NCI-H510A treated with DMSO at 0.1 percent for 48 hours (cell line): ENCODE results near the gene SLC24A4.

Experiments
- DNase-seq: peaks from one replicate; lab custom pipeline; 2025; lab: John Stamatoyannopoulos, UW

Gene SLC24A4

DNA sequence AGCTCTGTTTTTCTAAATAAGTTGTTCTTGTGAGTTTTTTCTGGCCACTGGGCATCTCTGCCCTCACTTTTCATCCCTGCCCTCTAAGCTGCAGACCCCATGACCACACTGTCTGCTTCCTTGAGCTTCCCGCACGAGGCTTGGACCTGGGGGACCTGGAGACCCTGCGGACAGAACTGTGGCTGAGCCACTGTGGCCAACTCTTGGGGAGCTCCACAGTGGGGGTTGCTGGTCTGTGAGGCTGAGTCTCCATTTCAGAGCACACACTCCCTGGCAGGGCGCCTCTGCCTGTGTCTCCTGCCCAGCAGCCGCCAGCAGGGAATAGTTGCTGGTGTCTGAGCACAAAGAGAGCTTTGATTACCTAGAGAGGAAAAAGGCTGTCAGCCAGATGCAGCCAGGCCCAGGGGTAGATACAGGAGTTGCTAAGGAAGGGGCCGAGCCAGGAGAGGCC lies 177.6 kb downstream of the SLC24A4 start:
- DNase-seq, result no peak

DNA sequence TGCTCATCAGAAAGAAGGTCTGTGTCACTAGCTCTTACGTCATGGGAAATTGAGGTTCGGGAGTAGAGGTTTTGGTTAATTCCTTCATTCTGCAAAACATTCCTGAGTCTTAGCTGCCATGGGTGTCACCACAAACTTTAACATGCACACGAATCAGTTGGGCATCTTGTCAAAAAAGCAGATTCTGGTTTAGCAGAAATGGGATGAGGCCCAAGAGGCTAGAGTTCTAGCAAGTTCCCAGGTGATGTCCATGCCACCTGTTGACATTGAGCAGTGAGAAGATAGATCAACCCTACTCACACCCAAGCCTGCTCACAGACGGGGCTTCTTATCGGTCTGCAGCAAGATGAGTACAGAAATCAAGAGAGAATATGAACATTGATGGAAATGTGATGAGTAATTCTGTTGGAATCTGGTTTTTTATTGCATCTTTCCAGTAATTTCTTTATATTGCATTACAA lies 179.0 kb downstream of the SLC24A4 start:
- no peak for DNase-seq

DNA sequence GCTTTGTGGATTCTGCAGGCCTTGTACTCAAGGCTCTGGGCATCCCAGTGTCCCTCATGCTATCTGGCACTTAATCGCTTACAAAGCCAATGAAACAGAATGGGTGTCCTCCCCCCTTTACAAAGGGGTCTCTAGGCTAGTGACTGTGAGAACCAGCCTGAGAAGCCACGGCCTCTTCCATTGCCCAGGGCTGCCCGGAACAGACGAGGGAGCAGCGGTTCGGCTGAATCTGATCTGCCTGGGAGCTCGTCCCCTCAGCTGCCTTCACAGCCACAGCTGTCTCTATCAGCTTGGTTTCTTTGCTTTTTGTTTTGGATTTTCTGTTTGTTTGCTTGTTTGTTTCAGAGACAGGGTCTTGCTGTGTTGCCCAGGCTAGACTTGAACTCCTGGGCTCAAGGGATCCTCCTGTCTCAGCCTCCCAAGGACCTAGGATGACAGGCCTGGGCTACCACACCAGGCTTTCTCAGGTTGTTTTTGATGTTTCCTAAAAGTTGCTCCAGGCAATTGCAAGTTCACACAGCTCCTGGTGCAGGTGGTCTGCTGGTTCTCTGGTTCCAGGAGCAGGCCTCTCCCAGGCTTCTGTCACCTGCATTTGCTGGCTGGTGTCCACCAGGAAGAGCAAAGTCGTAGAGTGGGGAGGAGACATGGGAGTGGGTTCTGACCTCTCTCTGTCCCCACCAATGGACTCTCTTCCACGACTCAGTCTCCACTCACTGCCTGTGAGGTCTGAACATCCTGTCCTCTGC lies 179.7 kb downstream of the SLC24A4 start:
- no peak for DNase-seq

DNA sequence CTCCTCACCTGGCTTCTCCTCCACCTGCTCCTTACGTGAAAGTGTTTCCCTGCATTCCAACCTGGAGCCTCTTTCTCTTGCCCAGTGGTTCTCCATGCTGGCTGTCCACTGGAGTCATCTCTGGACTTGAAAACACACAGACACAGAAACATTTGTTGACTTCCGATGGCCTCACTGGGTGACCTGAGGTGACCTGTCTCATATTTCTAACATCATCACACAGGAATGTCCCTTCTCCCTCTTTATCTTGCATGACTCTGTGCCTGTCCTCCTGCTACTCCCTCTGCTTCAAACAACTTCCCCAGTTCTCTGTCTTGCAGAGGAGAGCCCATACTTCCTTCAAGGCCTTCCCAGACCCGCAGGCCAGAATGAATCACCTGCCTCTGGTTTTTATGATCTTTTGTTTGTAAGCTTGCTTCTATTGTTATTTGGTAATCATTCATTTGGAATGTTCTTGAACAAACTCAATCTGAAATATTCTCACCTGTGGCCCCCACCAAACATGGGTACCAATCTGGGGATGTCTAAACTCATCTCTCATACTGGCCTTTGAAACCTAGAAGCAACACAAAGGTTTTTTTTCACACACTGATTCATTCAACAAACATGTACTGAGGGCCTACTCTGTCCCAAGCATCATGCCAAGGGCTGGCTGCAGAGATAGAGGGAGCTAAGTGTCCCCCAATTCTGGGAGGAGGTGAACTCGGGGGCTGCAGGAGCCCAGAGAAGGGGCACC lies 181.0 kb downstream of the SLC24A4 start:
- DNase-seq, result peak; percentile 19

- no peak for DNase-seq
Observed at GRCh38 chr14:92505826-92506225, 182.9 kb downstream of the SLC24A4 start.

GRCh38 chr14:92506231-92506630 lies 183.3 kb downstream of the SLC24A4 start:
- no peak for DNase-seq

- DNase-seq, result peak; percentile 93
Observed at GRCh38 chr14:92507174-92507768, 184.3 kb downstream of the SLC24A4 start.

GRCh38 chr14:92510972-92511371 lies 188.0 kb downstream of the SLC24A4 start:
- DNase-seq, result no peak

GRCh38 chr14:92511453-92512238 lies 188.7 kb downstream of the SLC24A4 start:
- DNase-seq, result no peak

DNA sequence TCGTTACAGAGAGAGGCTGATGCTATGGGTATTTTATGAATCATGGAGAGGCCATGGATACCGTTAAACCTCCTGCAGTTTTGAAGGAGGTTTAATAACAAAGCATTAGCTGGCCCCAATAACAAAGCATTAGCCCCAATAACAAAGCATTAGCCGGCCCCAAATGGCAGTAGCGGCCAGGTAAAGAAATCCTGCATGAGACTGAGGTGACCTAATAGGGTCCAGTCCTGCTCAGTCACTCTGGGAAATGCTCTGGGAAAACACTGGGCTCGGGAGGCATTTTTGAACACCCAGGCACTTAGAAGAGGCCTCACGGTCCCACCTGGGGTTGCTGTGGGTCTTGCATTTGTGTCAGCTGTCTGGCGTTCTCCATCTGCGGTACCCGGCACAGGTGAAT lies 189.8 kb downstream of the SLC24A4 start:
- no peak for DNase-seq

DNA sequence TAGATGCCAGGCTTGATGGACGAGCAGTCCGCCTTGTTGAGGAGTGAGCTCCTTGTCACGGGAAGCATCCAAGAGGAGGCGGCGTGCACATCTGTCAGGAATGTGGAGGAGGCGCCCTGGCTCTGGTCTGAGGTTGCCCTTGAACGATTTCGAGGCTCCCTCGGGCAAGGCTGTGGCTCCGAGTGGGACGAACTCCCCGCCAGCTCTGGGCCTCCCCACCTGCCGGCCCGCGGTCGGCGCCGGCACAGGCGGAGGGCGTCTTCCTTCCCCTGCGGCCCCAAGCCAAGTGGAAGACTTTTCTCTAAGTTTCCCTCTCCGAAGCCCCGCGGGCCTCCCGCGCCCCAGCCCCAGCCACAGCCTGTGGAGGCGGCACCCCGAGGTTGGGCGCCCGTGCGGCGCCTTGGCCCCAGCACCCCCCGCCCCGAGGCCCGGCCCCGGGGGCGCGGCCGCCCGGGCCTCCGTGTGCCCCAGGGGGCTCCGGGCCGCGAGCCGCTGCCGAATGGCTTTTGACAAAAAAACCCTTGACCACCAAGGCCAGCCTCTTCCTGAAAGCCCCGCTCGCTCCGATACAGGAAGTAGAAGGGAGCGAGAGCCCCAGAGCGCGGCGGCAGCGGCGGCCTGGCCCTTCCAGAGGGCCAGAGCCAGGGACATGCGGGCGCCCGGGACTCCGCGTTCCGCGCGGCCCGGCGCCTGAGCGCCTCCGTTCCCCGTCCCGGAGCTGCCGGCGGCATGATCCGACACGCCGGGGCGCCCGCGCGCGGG lies 190.4 kb downstream of the SLC24A4 start, which contains the start of gene RIN3:
RIN3 (plus strand) TSS at position 578 of the 762 bp plus-strand sequence; CDS start at position 730, 152 bp downstream.
- DNase-seq, result peak; percentile 36

GRCh38 chr14:92513966-92514843 lies 191.2 kb downstream of the SLC24A4 start:
- no peak for DNase-seq

- no peak for DNase-seq
Observed at GRCh38 chr14:92514844-92515514, 192.0 kb downstream of the SLC24A4 start.

DNA sequence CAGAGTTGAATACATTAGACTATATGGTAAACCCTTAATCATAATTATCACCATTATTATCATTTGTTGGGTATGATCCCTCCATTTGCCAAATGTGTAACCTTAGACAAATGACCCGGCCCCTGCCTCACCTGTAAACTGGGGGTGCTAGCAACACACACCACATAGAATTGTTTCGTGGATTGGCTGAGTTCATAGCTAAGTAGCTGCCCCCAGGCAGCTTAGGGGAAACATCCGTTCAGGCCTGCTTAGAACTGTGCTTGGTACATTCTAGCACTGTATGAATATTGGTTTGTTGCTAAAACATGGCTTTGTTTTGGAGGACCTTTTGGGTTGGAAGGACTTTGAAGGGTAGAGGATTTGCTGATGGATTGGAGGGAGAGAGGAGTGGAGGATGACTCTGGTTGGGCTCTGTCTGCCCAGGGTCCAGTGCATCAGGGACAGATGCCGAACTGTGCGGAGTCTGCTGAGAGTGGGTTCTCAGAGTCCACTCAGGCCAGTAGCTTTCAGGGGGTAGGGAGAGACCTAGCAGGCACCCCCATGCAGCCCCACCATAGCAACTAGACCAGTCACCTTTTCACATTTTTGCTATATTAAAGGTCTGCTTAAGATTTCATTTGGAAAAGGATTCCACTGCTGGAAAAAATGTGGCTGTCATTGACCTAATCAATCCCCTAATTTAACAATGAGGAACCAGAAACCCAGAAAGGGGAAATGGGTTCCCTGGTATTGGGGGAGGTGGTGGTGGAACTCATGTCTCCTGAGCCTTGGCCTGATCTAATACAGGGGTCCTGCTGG lies 192.8 kb downstream of the SLC24A4 start:
- no peak for DNase-seq

GRCh38 chr14:92516344-92516965 lies 193.5 kb downstream of the SLC24A4 start:
- no peak for DNase-seq

DNA sequence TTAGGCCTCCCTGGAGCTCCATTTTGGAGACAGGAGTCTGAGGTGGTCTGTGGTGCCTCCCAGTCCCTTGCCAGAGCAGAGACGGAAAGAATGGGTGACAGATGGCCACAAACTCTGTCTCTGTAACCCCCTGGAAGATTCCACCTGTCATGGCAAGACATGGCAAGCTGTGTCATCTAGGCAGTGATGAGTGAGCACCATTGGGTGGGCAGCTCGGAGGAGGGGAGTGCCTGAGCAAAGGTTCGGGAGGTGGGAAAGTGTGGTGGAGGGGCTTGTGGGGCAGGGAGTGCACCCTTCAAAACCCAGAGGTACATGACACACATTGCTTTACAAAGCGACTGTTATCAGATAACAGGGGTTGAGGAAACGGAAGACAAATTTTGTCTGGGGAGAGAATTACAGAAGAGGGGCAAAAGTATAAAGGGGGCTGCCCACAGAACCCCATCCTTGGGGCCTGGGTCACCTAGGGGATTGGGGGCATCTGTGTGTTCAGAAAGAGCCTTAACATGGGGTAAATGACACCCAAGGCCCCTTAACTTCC lies 194.1 kb downstream of the SLC24A4 start:
- no peak for DNase-seq

- DNase-seq, result no peak
Observed at GRCh38 chr14:92517761-92518160, 194.8 kb downstream of the SLC24A4 start.
